HG02943 (cell line): ENCODE data around the gene MTSS2.
"Not testable (repeated sequence)": the region's sequence is repeated elsewhere in the genome, so short reads cannot be mapped to it uniquely, and the experiment has no call there.

ENCODE experiments used
- ATAC-seq: cut with Tn5 transposase; IDR thresholded peaks from one replicate; pipeline ENCODE4 v1.9.1; 2021; ENCODE audit warnings: mild to moderate bottlenecking, low read depth, moderate library complexity; ENCODE audit not compliant: unreplicated experiment

MTSS2 gene

DNA sequence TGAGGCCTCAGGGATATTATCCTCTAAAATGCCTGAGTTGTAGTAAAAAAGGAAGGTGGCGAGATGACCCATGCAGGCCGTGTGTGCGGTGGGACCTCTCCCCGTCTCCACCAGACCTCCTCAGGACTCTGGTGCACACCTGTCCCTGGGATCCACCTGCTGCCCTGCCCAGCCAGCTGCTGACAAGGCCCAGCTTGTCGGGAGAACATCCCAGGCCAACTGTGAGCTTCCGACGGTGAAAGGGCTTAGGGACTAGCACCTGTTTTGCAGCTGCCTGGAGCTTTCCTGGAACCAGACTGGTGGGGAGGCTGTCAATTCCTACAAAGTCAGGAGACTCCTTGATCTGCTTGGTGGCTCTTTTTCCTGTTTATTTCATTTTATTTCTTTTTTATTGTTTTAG is 27.9 kb downstream of the MTSS2 start:
- ATAC-seq = no peak

DNA sequence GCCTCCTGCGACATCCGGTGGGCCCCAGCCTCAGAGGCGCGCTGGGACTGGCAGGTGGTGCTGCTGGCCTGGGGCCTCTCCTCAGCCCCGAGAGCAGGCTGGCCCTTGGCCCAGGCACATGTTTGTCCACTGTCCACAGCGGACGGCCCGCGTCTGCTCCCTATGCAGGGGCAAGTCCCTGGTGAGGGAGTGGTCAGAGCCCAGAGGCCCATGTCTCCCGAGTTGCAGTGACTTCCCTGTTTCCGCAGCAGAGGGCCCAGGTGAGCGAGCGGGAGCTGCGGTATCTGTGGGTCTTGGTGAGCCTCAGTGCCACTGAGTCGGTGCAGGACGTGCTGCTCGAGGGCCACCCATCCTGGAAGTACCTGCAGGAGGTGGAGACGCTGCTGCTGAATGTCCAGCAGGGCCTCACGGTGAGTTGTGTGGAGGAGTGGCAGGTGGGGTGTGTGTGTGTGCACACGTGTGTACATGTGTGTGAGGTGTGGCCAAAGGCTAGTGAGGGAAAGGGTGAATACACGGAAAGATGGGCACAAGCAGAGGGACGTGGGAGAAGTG is 29.1 kb downstream of the MTSS2 start:
- ATAC-seq = no peak

DNA sequence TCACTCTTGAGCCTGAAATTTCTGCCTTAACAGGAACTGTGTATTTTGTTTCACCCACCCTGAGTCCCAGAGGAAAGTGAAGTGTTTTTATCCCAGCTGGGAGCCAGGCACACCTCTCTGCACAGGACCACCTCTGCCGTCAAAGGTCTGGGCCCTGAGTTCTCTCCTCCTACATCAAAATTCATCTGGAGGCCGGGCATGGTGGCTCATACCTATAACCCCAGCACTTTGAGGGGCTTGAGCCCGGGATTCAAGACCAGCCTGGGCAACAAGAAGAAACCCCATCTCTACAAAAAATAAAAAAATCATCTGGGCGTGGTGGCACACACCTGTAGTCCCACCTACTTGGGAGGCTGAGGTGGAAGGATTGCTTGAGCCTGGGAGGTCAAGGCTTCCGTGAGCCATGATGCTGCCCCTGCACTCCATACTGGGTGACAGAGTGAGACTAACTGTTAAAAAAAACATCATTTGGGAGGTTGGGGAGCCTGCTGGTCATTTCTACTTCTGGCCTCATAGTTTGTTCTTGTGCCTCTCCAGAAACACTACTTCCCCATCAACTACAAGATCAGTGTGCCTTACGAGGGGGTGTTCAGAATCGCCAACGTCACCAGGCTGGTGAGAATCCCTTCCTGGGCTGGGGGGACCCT is 29.7 kb downstream of the MTSS2 start:
- no peak for ATAC-seq

DNA sequence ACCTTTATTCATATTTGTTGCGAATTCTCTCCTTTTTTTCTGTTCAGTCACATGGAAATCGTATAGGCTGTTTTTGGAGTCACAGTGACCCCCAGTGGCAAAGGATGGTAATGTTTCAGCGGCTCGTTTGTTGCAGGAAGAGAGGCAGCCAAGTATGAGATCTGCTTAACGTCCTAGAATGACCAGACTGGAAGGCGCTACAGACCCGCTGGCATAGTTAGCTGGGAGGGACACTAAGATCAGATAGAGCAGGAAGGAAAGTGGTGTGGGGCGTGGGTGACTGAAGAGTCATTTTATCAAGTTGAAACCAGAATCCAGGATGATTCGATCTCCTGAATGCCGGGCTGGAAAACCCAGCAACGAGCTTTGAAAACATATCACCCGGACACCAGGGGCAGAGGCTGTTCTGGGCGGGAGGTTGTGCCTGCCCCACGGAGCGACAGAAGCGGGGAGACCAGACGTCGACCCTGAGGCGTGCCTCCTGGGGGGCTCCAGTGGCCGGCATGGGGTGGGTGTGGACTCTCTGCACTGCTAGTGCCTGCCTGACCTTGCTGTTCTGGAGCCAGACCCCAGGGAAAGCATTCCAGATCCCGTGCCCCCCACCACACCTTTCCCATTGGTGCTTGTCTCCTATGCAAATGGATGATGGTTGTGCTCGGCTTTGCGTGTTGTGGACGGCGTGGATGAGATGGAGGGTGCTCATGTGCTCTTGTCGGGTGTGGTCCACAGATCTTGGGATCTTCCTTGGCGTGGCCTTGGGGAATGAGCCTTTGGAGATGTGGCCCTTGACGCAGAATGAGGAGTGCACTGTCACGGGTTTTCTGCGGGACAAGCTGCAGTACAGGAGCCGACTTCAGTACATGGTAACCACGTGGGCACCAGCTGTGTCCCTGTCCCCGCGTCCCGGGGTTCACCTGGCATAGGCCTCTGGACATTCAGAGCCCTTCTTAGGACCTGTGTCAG is 31.8 kb downstream of the MTSS2 start:
- no peak for ATAC-seq

DNA sequence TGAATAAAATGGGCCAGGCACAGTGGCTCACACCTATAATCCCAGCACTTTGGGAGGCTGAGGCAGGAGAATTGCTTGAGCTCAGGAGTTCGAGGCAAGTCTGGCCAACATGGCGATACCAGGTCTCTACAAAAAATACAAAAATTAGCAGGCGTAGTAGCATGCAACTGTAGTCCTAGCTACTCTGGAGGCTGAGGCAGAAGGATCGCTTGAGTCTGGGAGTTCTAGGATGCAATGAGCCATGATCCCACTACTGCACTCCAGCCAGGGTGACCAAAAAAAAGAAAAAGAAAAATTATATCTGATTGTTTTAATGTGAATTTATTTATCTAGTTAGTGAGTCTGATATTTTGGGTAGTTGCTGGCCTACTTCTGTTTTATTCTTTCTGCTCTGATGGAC is 32.4 kb downstream of the MTSS2 start:
- ATAC-seq = no peak

DNA sequence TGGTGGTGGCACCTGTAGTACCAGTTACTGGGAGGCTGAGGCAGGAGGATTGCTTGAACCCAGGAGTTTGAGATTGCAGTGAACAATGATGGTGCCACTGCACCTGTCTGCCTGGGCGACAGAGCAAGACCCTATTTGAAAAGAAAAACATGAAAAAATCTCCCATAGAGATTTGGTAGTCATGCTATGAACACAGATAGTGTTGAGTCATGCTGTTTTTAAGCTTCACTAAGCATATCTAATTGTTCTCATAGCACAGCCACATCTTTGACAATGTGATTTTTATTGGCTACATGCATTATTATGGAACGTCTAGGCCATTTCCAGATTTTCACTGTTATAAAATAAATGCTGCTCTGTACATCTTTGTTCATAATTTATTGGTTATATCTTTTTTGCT is 33.5 kb downstream of the MTSS2 start:
- ATAC-seq = no peak

DNA sequence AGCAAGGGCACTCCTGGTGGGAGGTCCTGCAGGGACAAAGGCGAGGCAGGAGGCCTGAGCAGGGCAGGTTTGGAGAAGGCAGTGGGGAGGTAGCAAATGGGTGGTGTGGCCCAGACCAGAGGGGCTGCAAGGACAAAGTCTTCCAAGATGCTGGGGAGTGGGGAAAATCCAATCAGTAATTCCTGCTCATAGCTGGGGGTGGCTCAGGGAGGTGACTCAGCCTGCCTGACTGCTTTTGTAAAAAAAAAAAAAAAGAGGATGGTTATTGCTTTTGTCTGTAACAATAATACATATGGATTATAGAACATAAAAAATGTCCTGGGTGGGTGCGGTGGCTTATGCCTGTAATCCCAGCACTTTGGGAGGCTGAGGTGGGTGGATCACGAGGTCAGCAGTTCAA is 34.3 kb downstream of the MTSS2 start:
- ATAC-seq = no peak

DNA sequence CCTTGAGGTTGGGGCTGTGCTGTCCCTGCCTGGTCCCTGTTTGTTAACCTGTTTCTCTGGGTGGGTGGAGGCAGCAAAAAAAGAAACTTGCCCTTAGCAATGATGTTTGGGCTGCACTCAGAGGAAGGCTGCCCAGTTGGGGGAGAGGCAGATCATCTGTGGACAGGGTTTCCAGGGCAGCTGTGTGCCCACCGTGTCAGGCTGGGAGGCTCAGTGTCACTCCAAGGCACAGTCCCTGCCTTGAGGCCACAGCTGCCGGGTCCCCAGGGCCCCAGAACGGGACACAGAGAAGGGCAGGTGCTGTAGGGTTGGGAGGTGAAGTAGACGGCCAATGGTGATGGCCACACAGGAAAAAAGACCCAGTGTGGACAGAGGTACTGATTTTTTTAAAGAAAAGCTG is 35.6 kb downstream of the MTSS2 start:
- no peak for ATAC-seq

DNA sequence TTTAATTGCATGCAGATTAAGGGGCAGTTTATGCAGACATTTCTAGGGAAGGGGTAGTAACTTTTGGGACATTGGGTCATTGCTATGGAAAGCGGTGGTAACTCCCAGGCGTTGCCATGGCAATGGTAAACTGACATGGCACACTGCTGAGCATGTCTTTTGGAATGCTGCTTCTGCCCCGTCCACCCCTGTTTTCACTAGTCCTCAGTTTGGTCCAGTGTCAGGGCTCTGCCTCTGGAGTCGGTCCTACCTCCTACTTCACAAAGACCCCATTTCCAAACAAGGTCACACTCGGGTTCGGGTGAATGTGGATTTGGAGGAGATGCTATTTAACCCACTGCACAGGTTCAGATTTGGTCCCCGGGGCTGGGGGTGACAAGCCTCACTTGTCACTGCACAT is 36.6 kb downstream of the MTSS2 start:
- ATAC-seq = no peak

DNA sequence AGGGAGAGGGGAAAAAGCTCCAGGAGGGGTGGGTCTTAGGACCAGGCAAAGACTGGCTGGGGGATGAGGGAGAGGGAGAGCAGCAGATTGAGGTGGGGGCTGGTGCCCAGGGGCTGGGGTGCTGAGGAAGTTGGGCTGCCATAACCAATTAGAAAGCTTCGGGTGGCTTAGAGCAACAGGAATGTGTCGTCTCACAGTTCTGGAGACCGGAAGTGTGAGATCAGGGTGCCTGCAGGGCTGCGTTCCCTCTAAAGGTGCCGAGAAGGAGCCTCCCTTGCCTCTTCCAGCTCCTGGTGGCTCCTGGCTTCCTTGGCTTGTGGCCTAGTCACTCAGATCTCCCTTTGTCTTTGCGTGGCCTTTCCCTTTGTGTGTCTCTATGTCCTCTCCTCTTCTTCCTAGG is 37.2 kb downstream of the MTSS2 start:
- ATAC-seq = no peak

DNA sequence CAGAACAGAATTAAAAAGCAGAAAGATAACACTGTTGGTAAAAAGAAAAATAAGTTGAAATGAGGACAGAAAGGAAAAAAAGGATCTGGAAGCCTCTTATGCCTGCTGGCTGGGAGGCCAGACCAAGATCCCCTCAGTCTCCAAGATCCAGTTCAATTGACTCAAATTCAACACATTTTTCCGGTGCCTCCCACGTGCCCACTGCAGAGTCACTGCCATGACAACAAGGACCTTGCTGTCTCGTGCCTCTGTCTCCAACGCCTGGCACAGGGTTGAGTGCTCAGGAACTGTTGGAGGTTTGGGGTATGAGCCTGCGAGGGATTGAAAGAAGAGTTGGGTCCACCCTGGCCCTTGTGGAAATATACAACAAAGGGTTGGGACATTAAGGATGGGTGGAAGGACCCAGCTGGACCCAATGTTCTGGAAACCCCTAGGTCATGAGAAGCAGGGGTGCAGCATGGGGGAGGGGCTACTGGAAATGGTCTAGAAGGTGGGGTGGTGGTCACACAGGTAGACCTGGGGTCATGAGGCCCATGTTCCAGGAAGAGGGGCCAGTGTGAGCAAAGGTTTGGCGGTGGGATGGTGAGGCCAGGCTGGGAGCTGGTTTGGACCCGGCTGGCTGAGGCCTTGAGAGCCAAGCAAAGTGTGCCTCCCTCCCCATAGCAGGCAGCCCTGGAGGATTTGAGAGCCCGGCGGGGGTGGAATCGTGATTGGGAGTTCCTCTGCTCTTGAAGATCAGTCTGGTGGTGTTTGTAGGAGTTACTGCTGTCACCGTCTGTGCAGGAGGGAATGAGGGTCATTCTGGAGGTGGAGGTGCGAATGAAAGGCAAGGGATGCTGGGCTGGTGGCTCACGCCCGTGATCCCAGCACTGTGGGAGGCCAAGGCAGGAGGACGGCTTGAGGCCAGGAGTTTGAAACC is 38.2 kb downstream of the MTSS2 start:
- ATAC-seq = no peak

DNA sequence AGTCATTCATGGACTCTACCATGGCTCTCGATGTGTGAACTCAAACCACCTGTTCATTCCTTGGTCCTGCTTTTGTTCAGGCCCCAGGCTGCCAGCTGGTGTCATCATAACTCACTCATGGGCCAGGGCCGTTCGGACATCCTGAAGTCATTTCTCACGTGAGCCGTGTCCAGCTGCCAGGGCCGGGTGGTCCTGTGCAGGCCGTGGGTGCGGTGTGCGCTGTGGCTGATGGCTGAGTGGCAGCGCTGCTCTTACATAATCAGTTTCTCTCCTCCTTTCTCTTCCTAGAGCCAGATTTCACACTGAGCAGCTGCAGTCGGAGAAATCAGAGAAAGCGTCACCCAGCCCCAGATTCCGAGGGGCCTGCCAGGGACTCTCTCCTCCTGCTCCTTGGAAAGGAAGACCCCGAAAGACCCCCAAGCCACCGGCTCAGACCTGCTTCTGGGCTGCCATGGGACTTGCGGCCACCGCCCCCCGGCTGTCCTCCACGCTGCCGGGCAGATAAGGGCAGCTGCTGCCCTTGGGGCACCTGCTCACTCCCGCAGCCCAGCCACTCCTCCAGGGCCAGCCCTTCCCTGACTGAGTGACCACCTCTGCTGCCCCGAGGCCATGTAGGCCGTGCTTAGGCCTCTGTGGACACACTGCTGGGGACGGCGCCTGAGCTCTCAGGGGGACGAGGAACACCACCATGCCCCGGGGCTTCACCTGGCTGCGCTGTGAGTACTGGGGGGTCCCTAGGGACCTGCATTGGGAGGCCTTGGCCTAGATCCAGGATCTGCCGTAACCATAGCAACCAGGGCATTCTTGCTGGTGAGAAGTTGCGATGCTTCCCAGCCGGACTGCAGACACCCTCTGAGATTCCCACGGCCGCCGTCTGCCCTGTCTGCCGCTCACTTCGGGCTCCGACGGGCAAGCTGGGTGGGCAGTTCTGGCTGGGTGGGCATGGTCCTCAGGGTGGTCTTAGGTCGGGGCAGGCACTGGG is 39.3 kb downstream of the MTSS2 start, which contains the start of gene IL34:
Gene IL34 (plus strand): TSS at position 300 of the 982 bp plus-strand sequence. CDS start 389 bp downstream, at position 689.
- no peak for ATAC-seq

DNA sequence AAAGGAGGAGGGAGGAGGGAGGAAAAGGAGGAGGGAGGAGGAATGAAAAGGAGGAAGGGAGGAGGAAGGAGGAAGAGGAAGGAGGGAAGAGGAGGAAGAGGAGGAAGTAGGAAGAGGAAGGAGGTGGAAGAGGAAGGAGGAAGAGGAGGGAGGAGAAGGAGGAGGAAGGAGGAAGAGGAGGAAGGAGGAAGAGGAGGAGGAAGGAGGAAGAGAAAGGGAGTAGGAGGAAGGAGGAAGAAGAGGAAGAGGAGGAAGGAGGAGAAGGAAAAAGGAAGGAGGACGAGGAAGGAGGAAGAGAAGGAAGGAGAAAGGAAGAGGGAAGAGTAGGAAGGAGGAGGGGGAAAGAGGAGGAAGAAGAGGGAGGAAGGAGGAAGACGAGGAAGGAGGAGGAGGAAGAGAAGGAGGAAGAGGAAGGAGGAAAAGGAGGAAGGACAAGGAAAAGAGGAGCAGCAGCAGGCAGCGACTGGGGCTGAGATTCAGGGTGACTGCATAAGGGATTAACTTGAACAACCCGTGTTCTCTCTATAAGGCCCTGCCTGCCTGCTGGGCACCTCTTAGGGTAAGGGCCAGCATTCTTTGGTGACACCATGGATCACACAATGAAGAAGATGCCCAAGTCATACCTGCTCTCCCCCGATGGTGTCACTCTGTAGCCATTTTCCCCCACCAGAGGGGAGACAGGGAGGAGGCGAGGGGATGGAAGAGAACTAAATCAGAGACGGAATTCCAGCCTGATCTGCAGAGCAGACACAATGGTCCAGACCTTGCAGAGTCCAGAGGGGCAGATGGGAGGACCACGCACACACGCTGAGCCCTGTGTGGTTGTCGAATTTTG is 40.9 kb downstream of the MTSS2 start:
- ATAC-seq = no peak

DNA sequence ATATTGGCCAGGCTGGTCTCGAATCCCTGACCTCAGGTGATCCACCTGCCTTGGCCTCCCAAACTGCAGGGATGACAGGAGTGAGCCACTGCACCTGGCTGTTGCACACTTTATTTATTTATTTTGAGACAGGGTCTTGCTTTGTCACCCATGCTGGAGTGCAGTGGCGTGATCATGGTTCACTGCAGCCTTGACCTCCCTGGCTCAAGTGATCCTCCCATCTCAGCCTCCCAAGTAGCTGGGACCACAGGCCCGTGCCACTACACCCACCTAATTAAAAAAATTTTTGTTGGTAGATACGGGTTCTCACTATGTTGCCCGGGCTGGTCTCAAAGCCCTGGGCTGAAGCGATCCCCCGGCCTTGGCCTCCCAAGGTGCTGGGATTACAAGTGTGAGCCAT is 42.6 kb downstream of the MTSS2 start:
- ATAC-seq = not testable (repeated sequence)

DNA sequence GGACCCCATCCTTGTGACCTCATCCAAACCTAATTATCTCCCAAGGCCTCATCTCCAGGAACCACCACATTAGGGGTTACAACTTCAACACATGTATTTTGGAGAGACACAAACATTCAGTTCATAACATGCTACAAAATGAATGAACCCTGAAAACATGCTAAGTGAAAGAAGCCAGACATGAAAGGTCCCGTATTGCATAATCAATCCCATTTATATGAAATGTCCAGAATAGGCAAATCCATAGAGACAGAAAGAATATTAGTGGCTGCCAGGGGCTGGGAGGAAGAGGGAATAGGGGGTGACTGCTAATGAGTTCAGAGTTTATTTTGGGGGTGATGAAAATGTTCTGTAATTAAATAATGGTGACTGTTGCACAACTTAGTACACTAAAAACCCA is 43.2 kb downstream of the MTSS2 start:
- ATAC-seq = no peak

DNA sequence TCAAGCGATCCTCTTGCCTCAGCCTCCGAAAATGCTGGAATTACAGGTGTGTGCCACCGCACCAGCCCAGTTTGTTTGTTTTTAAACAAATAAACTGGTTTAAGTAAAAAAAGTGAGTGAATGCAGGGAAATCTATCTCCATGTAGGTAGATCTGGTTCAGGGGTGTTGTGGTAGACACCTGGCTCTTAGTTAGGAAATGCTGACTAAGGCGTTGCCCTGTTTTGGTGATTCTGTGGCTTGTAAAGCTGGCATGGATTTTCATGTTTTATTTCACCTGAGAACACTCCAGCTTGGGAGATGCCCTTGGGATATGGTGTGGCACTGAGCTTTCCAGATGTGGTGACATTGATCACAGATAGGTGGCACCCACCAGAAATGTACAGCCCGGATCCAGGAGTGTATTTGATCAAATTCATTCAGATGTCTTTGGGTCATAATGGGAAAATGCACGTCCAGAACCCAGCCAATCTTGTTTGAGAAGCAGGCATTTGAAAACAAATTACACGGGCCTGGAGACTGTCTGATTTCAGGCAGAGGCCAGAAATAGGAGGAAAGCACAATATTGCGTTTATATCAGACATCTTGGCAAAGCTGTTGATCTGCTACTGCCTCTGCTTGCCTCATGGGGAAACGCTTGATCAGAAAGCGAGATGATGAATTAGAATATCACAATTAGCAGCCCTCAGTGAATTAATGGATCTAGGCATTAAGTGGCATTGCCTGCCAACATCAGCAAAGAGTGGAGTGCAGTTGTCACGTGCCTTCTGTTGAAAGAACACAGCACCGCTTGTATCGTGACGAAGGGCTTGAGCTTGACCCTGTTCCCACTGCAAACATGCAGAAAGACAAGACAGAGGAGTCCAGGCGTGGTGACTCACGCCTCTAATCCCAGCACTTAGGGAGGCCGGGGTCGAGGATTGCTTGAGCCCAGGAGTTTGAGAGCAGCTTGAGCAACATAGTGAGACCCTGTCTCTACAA is 46.8 kb downstream of the MTSS2 start:
- no peak for ATAC-seq
